MM.1S (cell line): Measurements from ENCODE around the gene VAT1.

Source experiments
- CTCF ChIP-seq: fragments of 300-600 bp; sonication (generic); IDR thresholded peaks from 2 replicates; pipeline ENCODE4 v1.5.1; 2016; ENCODE audit warnings: antibody characterized with exemption, low read length, mixed read lengths
- EZH2phosphoT487 ChIP-seq: fragments of 300-600 bp; sonication (generic); IDR thresholded peaks from 2 replicates; pipeline ENCODE4 v1.6.1; 2018; ENCODE audit warnings: antibody characterized with exemption, low read length

GRCh38 chr17:43028221-43028861 is 6.2 kb upstream of the VAT1 start:
- TF ChIP-seq CTCF = no peak
- no peak for TF ChIP-seq EZH2phosphoT487
